ENCODE results near the gene NT5E.
"Not testable (repeated sequence)": the region's sequence is repeated elsewhere in the genome, so short reads cannot be mapped to it uniquely, and the experiment has no call there.

NT5E gene

GRCh38 chr6:85449818-85450759 is at the start of gene NT5E:
Gene NT5E (plus strand): TSS chr6:85450083. CDS start chr6:85450140, 57 bp downstream.
- peak in 43 of 56 donors; percentile 9 to 80 (median 46) for DNase-seq

DNA sequence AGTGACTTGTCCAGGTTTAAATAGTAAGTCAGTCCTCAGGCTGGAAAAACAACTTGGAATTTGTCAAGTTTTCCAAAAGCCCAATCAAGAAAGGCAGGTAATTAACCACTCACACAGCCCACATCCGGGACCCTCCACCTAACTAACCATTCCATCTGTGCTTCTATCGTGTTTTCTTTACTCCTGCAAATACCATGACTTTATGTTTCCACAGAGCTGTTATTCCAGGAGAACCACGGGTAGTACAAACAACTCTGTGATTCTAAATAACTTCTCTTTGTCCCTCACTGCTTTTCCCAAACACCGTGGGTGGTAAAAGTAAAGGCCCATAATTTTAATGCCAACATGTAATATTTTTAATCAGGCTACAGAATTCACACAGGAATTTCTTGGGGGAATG is 49.6 kb upstream of the NT5E start:
- no peak for DNase-seq

- DNase-seq = no peak
Measured at GRCh38 chr6:85401186-85402021, 48.5 kb upstream of the NT5E start.

- DNase-seq = no peak
Measured at GRCh38 chr6:85402071-85402470, 47.8 kb upstream of the NT5E start.

DNA sequence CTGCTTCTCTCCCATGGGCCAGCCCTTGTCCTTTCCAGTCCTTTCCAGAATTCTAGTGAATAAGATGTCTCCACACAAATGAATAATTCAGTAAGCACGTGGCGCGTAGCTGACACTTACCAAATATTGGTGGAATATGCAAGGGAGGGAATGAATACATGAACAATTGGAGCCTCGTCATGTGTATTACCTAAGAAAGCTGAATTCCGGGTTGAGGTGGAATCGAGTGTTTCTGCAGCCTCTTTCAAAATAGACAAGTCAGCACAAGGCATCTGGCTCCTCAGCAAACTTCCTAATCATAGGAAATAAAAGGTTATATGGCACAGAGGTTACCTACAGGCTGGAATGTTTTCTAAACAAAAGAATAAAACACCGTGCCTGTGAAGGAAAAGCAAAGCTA is 47.0 kb upstream of the NT5E start:
- no peak for DNase-seq

DNA sequence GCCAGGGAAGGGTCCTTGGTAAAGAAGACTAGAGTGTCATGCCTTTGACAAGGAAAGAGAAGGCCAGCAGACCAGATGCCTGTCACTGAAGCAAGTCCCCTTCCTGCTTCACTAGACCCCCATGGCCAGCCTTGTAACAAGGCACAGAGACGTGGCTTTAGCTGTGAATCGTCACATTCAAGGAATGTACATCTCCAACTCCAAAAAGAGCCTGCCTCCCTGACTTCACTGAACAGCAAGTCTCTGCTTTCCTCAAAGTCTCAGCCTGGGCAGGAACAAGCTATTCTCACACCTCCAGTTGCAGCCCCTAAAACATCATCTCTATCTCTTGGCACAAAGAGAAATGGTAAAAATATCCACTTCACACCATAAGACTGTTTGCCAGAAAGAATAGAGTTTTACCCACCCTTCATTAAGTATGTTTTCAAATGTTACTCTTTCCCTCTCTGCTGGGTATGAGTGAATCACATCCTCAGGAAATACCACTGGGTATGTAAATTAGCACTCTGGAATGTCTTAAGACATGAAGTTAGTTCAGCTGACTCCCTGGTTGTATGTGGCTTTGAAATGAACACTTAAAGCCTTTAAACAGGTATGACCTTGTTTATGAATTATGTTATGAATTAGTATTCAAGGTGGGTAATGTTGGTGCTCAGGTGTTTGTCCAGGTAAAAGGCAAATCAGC is 46.4 kb upstream of the NT5E start:
- no peak for DNase-seq

GRCh38 chr6:85404016-85404563 is 45.8 kb upstream of the NT5E start:
- DNase-seq = not testable (repeated sequence)

- peak in 3 of 56 donors; percentile 2 to 7 (median 6) for DNase-seq
Measured at GRCh38 chr6:85404564-85405174, 45.2 kb upstream of the NT5E start.

DNA sequence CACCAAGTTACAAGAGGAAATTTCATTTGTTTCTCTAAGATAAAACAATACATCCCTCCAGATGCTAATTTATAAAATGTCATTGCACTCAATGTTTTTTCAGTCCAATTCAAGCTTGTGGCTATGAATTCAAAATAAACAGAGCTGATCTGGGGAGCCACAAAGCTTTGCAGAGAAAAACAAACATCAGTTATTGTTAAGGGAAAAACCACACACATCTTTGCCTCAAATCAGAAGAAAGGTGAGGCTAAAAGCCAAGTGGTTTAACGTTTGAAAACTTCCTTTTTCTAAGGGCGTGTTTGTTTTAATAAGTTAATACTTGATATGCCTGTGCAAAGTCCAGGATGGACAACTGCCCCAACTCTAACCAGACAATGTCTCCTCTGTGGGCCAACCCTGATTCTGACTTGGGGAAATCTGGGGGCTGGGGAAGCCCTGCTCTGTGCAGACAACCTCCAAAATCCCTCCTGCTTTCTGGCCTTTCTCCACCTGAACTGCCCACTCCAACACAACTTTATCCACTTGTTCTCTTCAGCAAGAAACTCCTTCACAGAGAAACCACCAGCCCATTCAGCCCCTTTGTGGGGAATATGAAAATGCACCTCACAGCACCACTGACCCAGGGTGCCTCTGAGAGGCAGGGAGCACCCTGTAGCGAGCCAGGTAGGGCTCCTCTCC is 44.6 kb upstream of the NT5E start:
- DNase-seq = no peak

DNA sequence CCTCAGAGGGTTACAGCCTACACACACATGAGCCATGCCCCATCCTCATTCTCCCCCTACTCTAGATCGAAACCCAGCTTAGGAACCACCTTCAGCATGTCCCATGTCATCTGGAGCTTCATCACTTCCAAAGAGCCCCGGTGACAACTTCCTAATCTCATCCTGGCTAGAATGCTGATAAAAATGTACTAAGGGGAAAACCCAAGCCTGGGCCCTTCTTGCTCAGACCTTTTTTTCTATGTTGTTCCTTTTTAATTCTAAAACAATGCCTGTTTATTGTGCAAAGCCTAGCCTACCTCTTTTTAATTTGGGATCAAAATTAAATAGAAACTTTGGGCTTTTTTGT is 44.1 kb upstream of the NT5E start:
- DNase-seq = no peak

GRCh38 chr6:85406641-85407075 is 43.2 kb upstream of the NT5E start:
- DNase-seq = no peak

DNA sequence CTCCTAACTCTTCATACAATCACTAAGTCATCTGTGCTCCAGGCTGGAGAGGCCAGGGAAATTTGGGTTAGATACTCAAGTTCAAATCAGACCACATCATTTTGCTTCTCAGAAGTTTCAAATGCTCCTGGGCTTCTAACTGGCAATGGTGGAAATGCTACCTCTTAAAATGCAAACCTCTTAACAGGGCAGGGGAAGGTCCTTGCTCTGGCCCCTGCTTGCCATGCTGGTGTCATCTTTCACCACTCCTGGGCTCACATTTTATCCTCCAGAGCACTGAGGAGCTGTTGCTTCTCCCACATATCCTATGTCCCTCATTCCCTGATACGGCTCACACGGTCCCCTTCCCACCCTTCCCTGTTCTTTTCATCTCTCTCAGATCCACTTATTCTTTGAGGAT is 41.8 kb upstream of the NT5E start:
- no peak for DNase-seq

DNA sequence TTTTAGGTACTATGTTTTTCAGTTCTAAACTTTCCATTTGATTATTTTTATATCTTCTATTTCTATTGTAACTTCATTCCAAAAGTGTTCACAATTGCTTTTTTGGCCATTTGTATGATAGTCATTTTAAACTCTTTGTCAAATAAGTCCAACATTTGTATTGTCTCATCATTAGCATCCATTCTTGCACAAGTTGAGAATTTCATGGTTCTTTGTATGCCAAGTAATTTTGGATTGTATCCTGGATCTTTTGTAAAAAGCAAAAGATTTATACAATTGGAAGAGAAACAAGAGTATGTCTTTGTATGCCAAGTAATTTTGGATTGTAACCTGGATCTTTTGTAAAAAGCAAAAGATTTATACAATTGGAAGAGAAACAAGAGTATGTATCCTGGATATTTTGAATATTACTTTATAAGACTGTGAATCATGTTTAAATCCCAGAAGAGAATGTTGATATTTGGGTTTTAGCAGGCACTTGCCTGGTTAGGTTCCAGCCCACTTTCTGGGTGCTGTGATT is 36.9 kb upstream of the NT5E start:
- DNase-seq = no peak

- DNase-seq = no peak
Measured at GRCh38 chr6:85416049-85416448, 33.8 kb upstream of the NT5E start.

DNA sequence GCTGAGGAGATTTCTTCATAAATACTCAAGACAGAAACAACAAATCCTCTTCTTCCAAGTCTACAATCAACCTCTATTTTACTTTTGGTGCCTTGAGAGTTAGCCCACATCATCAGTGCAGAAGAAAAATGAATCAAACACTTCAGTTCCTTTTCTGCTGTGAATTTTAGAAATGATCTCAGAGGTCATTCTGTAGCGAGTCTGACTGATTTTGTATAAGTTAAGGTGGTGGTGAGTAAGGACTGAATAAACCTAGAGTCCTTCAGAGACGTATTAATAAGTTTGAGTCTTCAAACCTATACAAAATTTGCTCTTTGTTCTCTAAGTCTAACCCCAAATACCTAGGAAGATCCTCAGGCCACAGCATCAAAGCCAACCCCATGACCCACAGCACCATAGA is 33.1 kb upstream of the NT5E start:
- no peak for DNase-seq

GRCh38 chr6:85417336-85417735 is 32.5 kb upstream of the NT5E start:
- no peak for DNase-seq

GRCh38 chr6:85418059-85418458 is 31.8 kb upstream of the NT5E start:
- no peak for DNase-seq

- DNase-seq = no peak
Measured at GRCh38 chr6:85419046-85419759, 30.7 kb upstream of the NT5E start.

DNA sequence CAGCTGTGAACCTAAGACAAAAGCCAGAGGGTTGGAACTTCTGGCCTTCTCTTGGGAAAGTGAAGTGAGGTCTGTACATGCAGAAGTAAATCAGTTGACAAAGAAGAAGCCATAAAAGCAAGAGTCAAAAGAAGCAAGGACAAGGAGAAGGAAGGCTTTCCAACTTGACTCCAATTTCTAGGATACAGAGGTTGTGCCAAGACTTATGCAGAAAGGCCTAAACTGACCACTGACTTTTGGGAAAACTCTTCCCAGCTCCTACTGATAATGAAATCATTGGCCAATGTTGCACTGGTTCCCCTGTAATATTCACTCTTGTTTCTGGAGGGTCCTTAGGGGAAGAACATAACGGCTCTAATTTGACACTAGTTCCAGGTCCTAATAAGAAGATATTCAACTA is 29.3 kb upstream of the NT5E start:
- DNase-seq = no peak
